GM19468 (cell line): ENCODE results near the gene AGL.
A peak's percentile ranks its signal among the peaks of the same experiment; 100 is the strongest.
"Not testable (repeated sequence)": the region's sequence is repeated elsewhere in the genome, so short reads cannot be mapped to it uniquely, and the experiment has no call there.

Experiments
- ATAC-seq: cut with Tn5 transposase; IDR thresholded peaks from one replicate; pipeline ENCODE4 v1.9.1; 2021; ENCODE audit warnings: mild to moderate bottlenecking, moderate library complexity, moderate number of reproducible peaks; ENCODE audit not compliant: unreplicated experiment; ENCODE audit errors: extremely low read depth

Gene AGL

GRCh38 chr1:99849744-99850458, at the start of gene AGL:
AGL (plus strand) TSS chr1:99850361; CDS start chr1:99851043, 682 bp downstream.
- peak; percentile 90 for ATAC-seq

- ATAC-seq, result no peak
Observed at GRCh38 chr1:99801584-99801983, 48.6 kb upstream of the AGL start.

- no peak for ATAC-seq
Observed at GRCh38 chr1:99806882-99807281, 43.3 kb upstream of the AGL start.

- ATAC-seq, result peak; percentile 55
Observed at GRCh38 chr1:99808391-99809115, 41.6 kb upstream of the AGL start.

GRCh38 chr1:99811075-99811474, 39.1 kb upstream of the AGL start:
- no peak for ATAC-seq

GRCh38 chr1:99811747-99812146, 38.4 kb upstream of the AGL start:
- ATAC-seq, result no peak

GRCh38 chr1:99814373-99814900, 35.7 kb upstream of the AGL start:
- no peak for ATAC-seq

- no peak for ATAC-seq
Observed at GRCh38 chr1:99816656-99817055, 33.5 kb upstream of the AGL start.

GRCh38 chr1:99818063-99818699, 32.0 kb upstream of the AGL start:
- ATAC-seq, result no peak

GRCh38 chr1:99820546-99820945, 29.6 kb upstream of the AGL start:
- ATAC-seq, result no peak

GRCh38 chr1:99825098-99825497, 25.1 kb upstream of the AGL start:
- no peak for ATAC-seq

- no peak for ATAC-seq
Observed at GRCh38 chr1:99825702-99826101, 24.5 kb upstream of the AGL start.

- no peak for ATAC-seq
Observed at GRCh38 chr1:99827970-99828369, 22.2 kb upstream of the AGL start.

GRCh38 chr1:99829269-99829668, 20.9 kb upstream of the AGL start:
- ATAC-seq, result no peak

- not testable (repeated sequence) for ATAC-seq
Observed at GRCh38 chr1:99833911-99834310, 16.2 kb upstream of the AGL start.

- not testable (repeated sequence) for ATAC-seq
Observed at GRCh38 chr1:99836171-99837103, 13.7 kb upstream of the AGL start.

- not testable (repeated sequence) for ATAC-seq
Observed at GRCh38 chr1:99840353-99840752, 9.8 kb upstream of the AGL start.

- no peak for ATAC-seq
Observed at GRCh38 chr1:99843760-99844159, 6.4 kb upstream of the AGL start.

GRCh38 chr1:99845201-99845600, 5.0 kb upstream of the AGL start:
- ATAC-seq, result not testable (repeated sequence)

GRCh38 chr1:99849413-99849743, 783 bp upstream of the AGL start:
- no peak for ATAC-seq
